Esophagus squamous epithelium (tissue), 5 donors: ENCODE results near the gene AEBP1. TPM values are rescaled to one million over a fixed set of nuclear protein-coding genes. Genes with fewer than 3 reads are reported as not detected.
A peak's percentile ranks its signal among the peaks of the same experiment; 100 is the strongest.

Experiments used
- DNase-seq: peaks from one replicate; lab custom pipeline; 2025; lab: John Stamatoyannopoulos, UW
- H3K27ac ChIP-seq, 4 donors: fragments of 200-600 bp; sonication (generic); one replicate each; pipeline ENCODE4 v1.5.1; 2016 to 2019; ENCODE audit warnings: mild to moderate bottlenecking in 1 of 4
- H3K27me3 ChIP-seq, 4 donors: fragments of 200-600 bp; sonication (generic); 1 replicate in 3 of 4; 2 replicates in 1 of 4; pipeline versions ENCODE4 v1.5.1 to v1.6.0; 2017 to 2021; ENCODE audit warnings: antibody characterized with exemption in 1 of 4
- H3K36me3 ChIP-seq, 3 donors: fragments of 200-600 bp; sonication (generic); one replicate each; pipeline ENCODE4 v1.5.1; 2016 to 2019
- H3K4me1 ChIP-seq, 3 donors: fragments of 200-600 bp; sonication (generic); one replicate each; pipeline ENCODE4 v1.5.1; 2017 to 2019
- H3K4me3 ChIP-seq, 4 donors: fragments of 200-600 bp; sonication (generic); 1 replicate in 3 of 4; 2 replicates in 1 of 4; pipeline ENCODE4 v1.5.1; 2016 to 2019; ENCODE audit warnings: mild to moderate bottlenecking in 2 of 4, moderate library complexity in 1 of 4
- H3K9me3 ChIP-seq, 3 donors: fragments of 200-600 bp; sonication (generic); one replicate each; pipeline ENCODE4 v1.5.1; 2016 to 2019
- CTCF ChIP-seq, 6 experiments: fragments of 450-650 bp in 4 of 6; fragments of 200-600 bp in 2 of 6; sonication (generic) in 2 of 6; IDR thresholded peaks; one replicate each; pipeline ENCODE4 v1.5.1; 2016 to 2019; ENCODE audit warnings: antibody characterized with exemption in 6 of 6, mild to moderate bottlenecking in 4 of 6, moderate library complexity in 4 of 6
- POLR2A ChIP-seq, 4 donors: fragments of 450-650 bp; IDR thresholded peaks; one replicate each; pipeline ENCODE4 v1.6.1; 2017; ENCODE audit warnings: antibody characterized with exemption in 4 of 4, mild to moderate bottlenecking in 4 of 4, moderate library complexity in 3 of 4
- WGBS, 2 donors: methylation state at CpG; one replicate each; pipeline ENCODE4 v1.1.5; 2018; 5-methylcytosine and 5-hydroxymethylcytosine counted together
- intact Hi-C: fragments of 100-400 bp; cut with DNase I; formaldehyde crosslinking; loops from one replicate; pipeline ENCODE4 v1.15.0; 2022
- total RNA-seq, 4 donors: library from RNA; depleted of rRNA; stranded (reverse); fragments of >200 nt; gene quantifications; one replicate each; pipeline ENCODE4 v1.1.0, GENCODE V29; 2016
- donor health status: DM: yes; HTN: yes; CAD: no.

AEBP1 gene
- total RNA-seq, 4 donors from 2014 or later: 4.6 to 83.9 (median 25.2) TPM

GRCh38 chr7:44097064-44097932, 6.8 kb upstream of the AEBP1 start:
- 81 to 82% methylated on average over 8 to 9 of the region's 9 CpGs for WGBS, 2 donors
- Histone ChIP-seq H3K36me3 (no peaks in the 10 kb centered on the region), H3K27me3 (no peaks in the 10 kb centered on the region), H3K9me3 (no peaks in the 10 kb centered on the region), H3K4me3 (no peak overlapping the region), H3K27ac (no peak overlapping the region), H3K4me1 (peaks cover 5 to 39% (median 19%) of the 10 kb centered on the region in 3 donors)
- no peak for TF ChIP-seq CTCF (IDR thresholded peaks at IDR 0.05)
- TF ChIP-seq POLR2A (IDR thresholded peaks at IDR 0.05): no peak
- DNase-seq: no peak
- intact Hi-C loops: no loop called here

- H3K27me3 ChIP-seq: peaks cover 0 to 2% (median 0%) of the 10 kb centered on the region in 4 donors
- no peaks in the 10 kb centered on the region for H3K36me3 ChIP-seq
- H3K9me3 ChIP-seq: no peaks in the 10 kb centered on the region
- no peak overlapping the region for H3K4me3 ChIP-seq
- 82 to 88% methylated on average over 6 of the region's 6 CpGs for WGBS, 2 donors
- intact Hi-C loops: no loop called here
- no peak for DNase-seq
- no peak for TF ChIP-seq POLR2A (IDR thresholded peaks at IDR 0.05)
- TF ChIP-seq CTCF (IDR thresholded peaks at IDR 0.05): no peak
- peaks cover 11 to 50% (median 29%) of the 10 kb centered on the region in 3 donors for H3K4me1 ChIP-seq
- no peak overlapping the region for H3K27ac ChIP-seq
Measured at GRCh38 chr7:44098092-44099068, 5.8 kb upstream of the AEBP1 start.

GRCh38 chr7:44099669-44100068, 4.5 kb upstream of the AEBP1 start:
- no peak for DNase-seq
- TF ChIP-seq CTCF (IDR thresholded peaks at IDR 0.05) (no peak), POLR2A (IDR thresholded peaks at IDR 0.05) (no peak)
- H3K4me1 ChIP-seq: peaks cover 11 to 57% (median 35%) of the 10 kb centered on the region in 3 donors
- H3K4me3 ChIP-seq: no peak overlapping the region
- no peaks in the 10 kb centered on the region for H3K9me3 ChIP-seq
- intact Hi-C loops: no loop called here
- H3K27ac ChIP-seq: peak overlapping the region in 1 of 4 donors; percentile 92
- H3K36me3 ChIP-seq: no peaks in the 10 kb centered on the region
- WGBS, 2 donors: 53 to 61% methylated on average over 4 of the region's 4 CpGs
- H3K27me3 ChIP-seq: peaks cover 0 to 15% (median 0%) of the 10 kb centered on the region in 4 donors

- Histone ChIP-seq H3K4me3 (no peak overlapping the region), H3K9me3 (no peaks in the 10 kb centered on the region), H3K27ac (peak overlapping the region; percentile 47 to 92 (median 88)), H3K4me1 (peaks cover 11 to 57% (median 42%) of the 10 kb centered on the region in 3 donors), H3K27me3 (peaks cover 0 to 25% (median 0%) of the 10 kb centered on the region in 4 donors), H3K36me3 (no peaks in the 10 kb centered on the region)
- no peak for DNase-seq
- 38 to 60% methylated on average over 5 to 6 of the region's 10 CpGs for WGBS, 2 donors
- TF ChIP-seq POLR2A (IDR thresholded peaks at IDR 0.05): no peak
- no peak for TF ChIP-seq CTCF (IDR thresholded peaks at IDR 0.05)
- intact Hi-C loops: no loop called here
Measured at GRCh38 chr7:44100458-44101302, 3.5 kb upstream of the AEBP1 start.
